ENCODE measurements around the gene RPLP1. TPM values are rescaled to one million over a fixed set of nuclear protein-coding genes. Genes with fewer than 3 reads are reported as not detected.
A peak's percentile ranks its signal among the peaks of the same experiment; 100 is the strongest.

Gene RPLP1
- total RNA-seq, 6 experiments from 2014 or later, result 1,302 to 1,622 (median 1,423) TPM

- no peak for DNase-seq
- no peak overlapping the region for H3K4me3 Mint-ChIP-seq
- no peaks in the 10 kb centered on the region; the same call in none of the 2 replicates for H3K27me3 Mint-ChIP-seq (ENCODE audit: insufficient read depth)
- TF ChIP-seq CTCF (IDR thresholded peaks at IDR 0.05), result no peak
- H3K36me3 Mint-ChIP-seq (ENCODE audit: low read depth), result no peaks in the 10 kb centered on the region
- H3K4me1 Mint-ChIP-seq (ENCODE audit: low read depth), result peaks cover 50% of the 10 kb centered on the region
- H3K27ac Mint-ChIP-seq, result no peak overlapping the region
- H3K9me3 Mint-ChIP-seq, result no peaks in the 10 kb centered on the region
Observed at GRCh38 chr15:69467636-69468035, 15.0 kb downstream of the RPLP1 start.

- no peak overlapping the region for H3K27ac Mint-ChIP-seq
- peak; percentile 39 for DNase-seq
- TF ChIP-seq CTCF (IDR thresholded peaks at IDR 0.05), result no peak
- no peaks in the 10 kb centered on the region for H3K36me3 Mint-ChIP-seq (ENCODE audit: low read depth)
- H3K9me3 Mint-ChIP-seq, result no peaks in the 10 kb centered on the region
- H3K4me3 Mint-ChIP-seq, result no peak overlapping the region
- peaks cover 41% of the 10 kb centered on the region for H3K4me1 Mint-ChIP-seq (ENCODE audit: low read depth)
- no peaks in the 10 kb centered on the region; the same call in none of the 2 replicates for H3K27me3 Mint-ChIP-seq (ENCODE audit: insufficient read depth)
Observed at GRCh38 chr15:69468241-69469121, 15.9 kb downstream of the RPLP1 start.

GRCh38 chr15:69469467-69470201 lies 17.0 kb downstream of the RPLP1 start:
- no peak overlapping the region for H3K4me3 Mint-ChIP-seq
- H3K4me1 Mint-ChIP-seq (ENCODE audit: low read depth), result peaks cover 46% of the 10 kb centered on the region
- no peaks in the 10 kb centered on the region for H3K9me3 Mint-ChIP-seq
- peak; percentile 54 for DNase-seq
- no peaks in the 10 kb centered on the region; the same call in 1 of the 2 replicates for H3K27me3 Mint-ChIP-seq (ENCODE audit: insufficient read depth)
- TF ChIP-seq CTCF (IDR thresholded peaks at IDR 0.05), result no peak
- peak overlapping the region; percentile 20; the same call in 1 of the 2 replicates for H3K27ac Mint-ChIP-seq
- H3K36me3 Mint-ChIP-seq (ENCODE audit: low read depth), result no peaks in the 10 kb centered on the region

- Mint-ChIP-seq H3K27me3 (ENCODE audit: insufficient read depth) (no peaks in the 10 kb centered on the region; the same call in 1 of the 2 replicates), H3K27ac (no peak overlapping the region), H3K4me3 (no peak overlapping the region), H3K4me1 (ENCODE audit: low read depth) (peaks cover 40% of the 10 kb centered on the region), H3K36me3 (ENCODE audit: low read depth) (no peaks in the 10 kb centered on the region), H3K9me3 (no peaks in the 10 kb centered on the region)
- no peak for TF ChIP-seq CTCF (IDR thresholded peaks at IDR 0.05)
- no peak for DNase-seq
Observed at GRCh38 chr15:69472046-69472445, 19.4 kb downstream of the RPLP1 start.

GRCh38 chr15:69472562-69472961 lies 19.9 kb downstream of the RPLP1 start:
- no peak for TF ChIP-seq CTCF (IDR thresholded peaks at IDR 0.05)

More at GRCh38 chr15:69472562-69472961, 19.9 kb downstream of the RPLP1 start:
- H3K4me3 Mint-ChIP-seq, result no peak overlapping the region
- no peaks in the 10 kb centered on the region; the same call in 1 of the 2 replicates for H3K27me3 Mint-ChIP-seq (ENCODE audit: insufficient read depth)
- no peak for DNase-seq
- H3K9me3 Mint-ChIP-seq, result no peaks in the 10 kb centered on the region
- H3K4me1 Mint-ChIP-seq (ENCODE audit: low read depth), result peaks cover 40% of the 10 kb centered on the region
- H3K36me3 Mint-ChIP-seq (ENCODE audit: low read depth), result no peaks in the 10 kb centered on the region
- no peak overlapping the region for H3K27ac Mint-ChIP-seq
